B cell (primary cell): ENCODE results near the gene RASGRF2. TPM values are rescaled to one million over a fixed set of nuclear protein-coding genes. Genes with fewer than 3 reads are reported as not detected.

Experiments used
- ATAC-seq: fragments of 200-7000 bp; cut with Tn5 transposase; one replicate; pipeline ENCODE4 v1.10.0; 2021; ENCODE audit warnings: low read depth, mild to moderate bottlenecking, moderate number of reproducible peaks, moderate library complexity
- CTCF ChIA-PET: fragments of 350-600 bp; sonication (Branson Sonifier 250); formaldehyde crosslinking; loops from one replicate; lab custom pipeline; 2021; ENCODE audit warnings: antibody characterized with exemption, inconsistent platforms; lab: Charles Lee
- POLR2A ChIA-PET: fragments of 350-600 bp; sonication (Branson Sonifier 250); formaldehyde crosslinking; loops from one replicate; lab custom pipeline; 2021; ENCODE audit warnings: antibody characterized with exemption; lab: Charles Lee
- DNase-seq: peaks from one replicate; pipeline ENCODE4 v3.0.0; 2013
- H2AFZ ChIP-seq: 2 replicates; pipeline ENCODE4 v1.6.1; 2012; ENCODE audit warnings: mild to moderate bottlenecking, low read depth, low read length; ENCODE audit not compliant: insufficient read depth, poor library complexity, severe bottlenecking
- H3K27ac ChIP-seq, 2 donors: 1 replicate in 1 of 2; 2 replicates in 1 of 2; pipeline ENCODE4 v1.5.1; 2012 to 2013; ENCODE audit warnings: low read length in 2 of 2, mild to moderate bottlenecking in 2 of 2, moderate library complexity in 1 of 2
- H3K27me3 ChIP-seq, 4 experiments: fragments of 200-600 bp in 1 of 4; sonication (generic) in 1 of 4; replicated peaks in 1 of 4; 1 replicate in 2 of 4; 2 replicates in 2 of 4; pipeline versions ENCODE4 v1.6.1 to v1.7.0; 2013 to 2016; ENCODE audit warnings: low read length in 3 of 4, mild to moderate bottlenecking in 2 of 4, mixed read lengths in 1 of 4, moderate library complexity in 1 of 4; ENCODE audit not compliant: insufficient read depth in 4 of 4, control insufficient read depth in 3 of 4; ENCODE audit errors: control extremely low read depth in 1 of 4
- H3K36me3 ChIP-seq, 2 experiments: replicated peaks in 1 of 2; 1 replicate in 1 of 2; 2 replicates in 1 of 2; pipeline versions ENCODE4 v1.6.1 to v1.7.1; 2013; ENCODE audit warnings: low read length in 1 of 2; ENCODE audit not compliant: insufficient read depth in 2 of 2, control insufficient read depth in 1 of 2; ENCODE audit errors: control extremely low read depth in 1 of 2, extremely low read depth in 1 of 2
- H3K4me1 ChIP-seq, 2 donors: fragments of 200-600 bp in 1 of 2; sonication (generic) in 1 of 2; 1 replicate in 1 of 2; 2 replicates in 1 of 2; pipeline versions ENCODE4 v1.5.1 to v1.6.1; 2013 to 2017; ENCODE audit warnings: low read length in 2 of 2; ENCODE audit not compliant: control insufficient read depth in 2 of 2, insufficient read depth in 2 of 2
- H3K4me2 ChIP-seq: replicated peaks from 2 replicates; pipeline ENCODE3; 2012; ENCODE audit warnings: mild to moderate bottlenecking, low read depth, low read length; ENCODE audit not compliant: poor library complexity, severe bottlenecking
- H3K4me3 ChIP-seq, 5 experiments: fragments of 200-600 bp in 1 of 5; sonication (generic) in 1 of 5; 1 replicate in 3 of 5; 2 replicates in 2 of 5; pipeline versions ENCODE4 v1.5.1 to v1.7.0; 2011 to 2016; ENCODE audit warnings: low read length in 4 of 5, mild to moderate bottlenecking in 4 of 5, low read depth in 2 of 5, control low read depth in 1 of 5, moderate library complexity in 1 of 5; ENCODE audit not compliant: insufficient read depth in 1 of 5; ENCODE audit errors: control extremely low read depth in 1 of 5, extremely low read depth in 1 of 5
- H3K79me2 ChIP-seq: fragments of 200-600 bp; sonication (generic); one replicate; pipeline ENCODE4 v1.6.0; 2016; ENCODE audit warnings: low read length; ENCODE audit not compliant: control insufficient read depth, insufficient read depth
- H3K9ac ChIP-seq: fragments of 200-600 bp; sonication (generic); 2 replicates; pipeline ENCODE4 v1.6.1; 2017; ENCODE audit warnings: mild to moderate bottlenecking, low read length, moderate library complexity
- H3K9me3 ChIP-seq, 3 donors: one replicate each; pipeline versions ENCODE4 v1.6.1 to v1.7.1; 2013; ENCODE audit warnings: low read length in 2 of 3; ENCODE audit not compliant: control insufficient read depth in 2 of 3, insufficient read depth in 1 of 3; ENCODE audit errors: control extremely low read depth in 1 of 3
- H4K20me1 ChIP-seq: 2 replicates; pipeline ENCODE4 v1.6.0; 2012; ENCODE audit warnings: mild to moderate bottlenecking, low read length; ENCODE audit not compliant: insufficient read depth, control insufficient read depth, poor library complexity, severe bottlenecking
- H3K27ac Mint-ChIP-seq: one replicate; pipeline ENCODE4 v1.8.0; 2021; ENCODE audit warnings: mixed read lengths
- H3K27me3 Mint-ChIP-seq: one replicate; pipeline ENCODE4 v1.8.0; 2021; ENCODE audit warnings: mixed read lengths
- H3K4me1 Mint-ChIP-seq: one replicate; pipeline ENCODE4 v1.8.0; 2021; ENCODE audit warnings: mixed read lengths
- H3K4me3 Mint-ChIP-seq: one replicate; pipeline ENCODE4 v1.8.0; 2021; ENCODE audit warnings: mixed read lengths
- H3K9me3 Mint-ChIP-seq: one replicate; pipeline ENCODE4 v1.8.0; 2022; ENCODE audit warnings: mixed read lengths; ENCODE audit not compliant: insufficient read depth
- EZH2 ChIP-seq: IDR thresholded peaks from 2 replicates; pipeline ENCODE4 v1.6.1; 2012; ENCODE audit warnings: borderline replicate concordance, low read depth, mild to moderate bottlenecking, moderate library complexity, low read length; ENCODE audit not compliant: insufficient read depth, poor library complexity, severe bottlenecking
- whole genome bisulfite sequencing: methylation state at CpG from one replicate; pipeline ENCODE4 v1.1.5; 2013; ENCODE audit warnings: missing lambda C conversion rate; ENCODE audit not compliant: insufficient coverage; 5-methylcytosine and 5-hydroxymethylcytosine counted together
- intact Hi-C: fragments of 100-400 bp; cut with micrococcal nuclease; formaldehyde crosslinking; loops from one replicate; pipeline ENCODE4 v1.10.0; 2022
- polyA plus RNA-seq: library from polyadenylated mRNA; depleted of rRNA; stranded (reverse); fragments of >200 nt; gene quantifications from 2 replicates; pipeline ENCODE4 v1.2.3, GENCODE V29; 2012
- total RNA-seq, 2 donors: library from RNA; stranded (reverse); fragments of 120-200 nt in 1 of 2; gene quantifications; 1 replicate in 1 of 2; 2 replicates in 1 of 2; pipeline versions ENCODE4 v1.2.3 to v1.2.4, GENCODE V29; 2013 to 2022
- TF ChIP-seq, protein P1 (sequence below): fragments of 200-600 bp; IDR thresholded peaks from one replicate; pipeline ENCODE4 v1.8.0; 2022; ENCODE audit warnings: antibody characterized with exemption, mild to moderate bottlenecking

The RASGRF2 gene
- total and polyA plus RNA-seq, 2 donors (not counting 1 experiment from before 2014, with no cell fraction given): 0.04 to 0.37 TPM

GRCh38 chr5:81091199-81091598, 131.0 kb downstream of the RASGRF2 start:
- no peak overlapping the region for H3K9ac ChIP-seq
- no peaks in the 10 kb centered on the region for H3K27me3 ChIP-seq
- ChIA-PET POLR2A (no interaction called here), CTCF (no interaction called here)
- ATAC-seq (no peak), DNase-seq (no peak)
- intact Hi-C loops: no loop called here
- TF ChIP-seq EZH2: no peak
- TF ChIP-seq, protein P1, sequence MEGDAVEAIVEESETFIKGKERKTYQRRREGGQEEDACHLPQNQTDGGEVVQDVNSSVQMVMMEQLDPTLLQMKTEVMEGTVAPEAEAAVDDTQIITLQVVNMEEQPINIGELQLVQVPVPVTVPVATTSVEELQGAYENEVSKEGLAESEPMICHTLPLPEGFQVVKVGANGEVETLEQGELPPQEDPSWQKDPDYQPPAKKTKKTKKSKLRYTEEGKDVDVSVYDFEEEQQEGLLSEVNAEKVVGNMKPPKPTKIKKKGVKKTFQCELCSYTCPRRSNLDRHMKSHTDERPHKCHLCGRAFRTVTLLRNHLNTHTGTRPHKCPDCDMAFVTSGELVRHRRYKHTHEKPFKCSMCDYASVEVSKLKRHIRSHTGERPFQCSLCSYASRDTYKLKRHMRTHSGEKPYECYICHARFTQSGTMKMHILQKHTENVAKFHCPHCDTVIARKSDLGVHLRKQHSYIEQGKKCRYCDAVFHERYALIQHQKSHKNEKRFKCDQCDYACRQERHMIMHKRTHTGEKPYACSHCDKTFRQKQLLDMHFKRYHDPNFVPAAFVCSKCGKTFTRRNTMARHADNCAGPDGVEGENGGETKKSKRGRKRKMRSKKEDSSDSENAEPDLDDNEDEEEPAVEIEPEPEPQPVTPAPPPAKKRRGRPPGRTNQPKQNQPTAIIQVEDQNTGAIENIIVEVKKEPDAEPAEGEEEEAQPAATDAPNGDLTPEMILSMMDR: no peak
- no peak overlapping the region for H3K27ac ChIP-seq
- WGBS: 100% methylated on average over 2 of the region's 3 CpGs
- H3K4me2 ChIP-seq: no peak overlapping the region
- H3K4me1 Mint-ChIP-seq: no peaks in the 10 kb centered on the region
- no peaks in the 10 kb centered on the region for H3K4me1 ChIP-seq
- H3K27me3 Mint-ChIP-seq: peaks cover 14% of the 10 kb centered on the region
- no peak overlapping the region for H3K27ac Mint-ChIP-seq
- no peaks in the 10 kb centered on the region for H3K79me2 ChIP-seq
- H2AFZ ChIP-seq: no peak overlapping the region
- no peaks in the 10 kb centered on the region for H4K20me1 ChIP-seq
- no peak overlapping the region for H3K4me3 ChIP-seq
- no peaks in the 10 kb centered on the region for H3K36me3 ChIP-seq
- no peak overlapping the region for H3K4me3 Mint-ChIP-seq
- H3K9me3 Mint-ChIP-seq: no peaks in the 10 kb centered on the region
- no peaks in the 10 kb centered on the region for H3K9me3 ChIP-seq

DNA sequence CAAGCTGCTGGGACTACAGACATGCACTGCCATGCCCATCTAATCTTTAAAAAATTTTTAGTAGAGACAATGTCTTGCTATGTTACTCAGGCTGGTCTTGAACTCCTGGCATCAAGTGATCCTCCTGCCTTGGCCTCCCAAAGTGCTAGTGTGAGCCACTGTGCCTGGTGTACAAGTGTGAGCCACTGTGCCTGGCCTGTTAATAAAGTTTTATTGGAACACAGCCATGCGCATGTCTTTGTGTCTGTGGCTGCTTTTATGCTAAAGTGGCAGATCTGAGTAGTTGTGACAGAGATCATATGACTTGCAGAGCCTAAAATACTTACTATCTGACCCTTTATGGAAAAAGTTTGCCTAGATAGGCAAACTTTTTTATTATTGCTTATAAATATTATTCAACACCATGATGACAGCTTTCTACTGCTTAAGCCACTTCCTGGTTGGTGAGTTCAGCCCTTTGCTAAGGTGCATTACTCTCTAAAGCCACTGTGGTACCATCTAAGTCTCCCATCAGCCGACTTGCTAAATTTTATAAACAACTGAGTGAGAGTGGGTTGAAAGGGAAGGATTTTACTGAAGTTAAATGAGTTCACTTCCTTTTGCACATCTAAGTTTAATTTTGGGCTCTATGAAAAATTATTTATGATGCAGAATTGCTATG, 133.5 kb downstream of the RASGRF2 start:
- no peak overlapping the region for H3K27ac Mint-ChIP-seq
- no peak overlapping the region for H3K4me2 ChIP-seq
- no peaks in the 10 kb centered on the region for H3K9me3 Mint-ChIP-seq
- TF ChIP-seq EZH2: no peak
- TF ChIP-seq, protein P1: no peak
- ATAC-seq (no peak), DNase-seq (no peak)
- no peak overlapping the region for H3K4me3 Mint-ChIP-seq
- ChIA-PET CTCF (no interaction called here), POLR2A (no interaction called here)
- H3K4me1 Mint-ChIP-seq: no peaks in the 10 kb centered on the region
- H3K79me2 ChIP-seq: no peaks in the 10 kb centered on the region
- no peaks in the 10 kb centered on the region for H3K9me3 ChIP-seq
- H3K27ac ChIP-seq: no peak overlapping the region
- no peak overlapping the region for H3K9ac ChIP-seq
- no peaks in the 10 kb centered on the region for H3K27me3 ChIP-seq
- no peak overlapping the region for H2AFZ ChIP-seq
- intact Hi-C loops: no loop called here
- WGBS: no CpG with 5 or more reads among the region's 2 CpGs
- H3K4me1 ChIP-seq: no peaks in the 10 kb centered on the region
- H4K20me1 ChIP-seq: no peaks in the 10 kb centered on the region
- no peaks in the 10 kb centered on the region for H3K36me3 ChIP-seq
- H3K4me3 ChIP-seq: no peak overlapping the region
- peaks cover 16% of the 10 kb centered on the region for H3K27me3 Mint-ChIP-seq
